ENCODE measurements around the gene DHX57.

The DHX57 gene

DNA sequence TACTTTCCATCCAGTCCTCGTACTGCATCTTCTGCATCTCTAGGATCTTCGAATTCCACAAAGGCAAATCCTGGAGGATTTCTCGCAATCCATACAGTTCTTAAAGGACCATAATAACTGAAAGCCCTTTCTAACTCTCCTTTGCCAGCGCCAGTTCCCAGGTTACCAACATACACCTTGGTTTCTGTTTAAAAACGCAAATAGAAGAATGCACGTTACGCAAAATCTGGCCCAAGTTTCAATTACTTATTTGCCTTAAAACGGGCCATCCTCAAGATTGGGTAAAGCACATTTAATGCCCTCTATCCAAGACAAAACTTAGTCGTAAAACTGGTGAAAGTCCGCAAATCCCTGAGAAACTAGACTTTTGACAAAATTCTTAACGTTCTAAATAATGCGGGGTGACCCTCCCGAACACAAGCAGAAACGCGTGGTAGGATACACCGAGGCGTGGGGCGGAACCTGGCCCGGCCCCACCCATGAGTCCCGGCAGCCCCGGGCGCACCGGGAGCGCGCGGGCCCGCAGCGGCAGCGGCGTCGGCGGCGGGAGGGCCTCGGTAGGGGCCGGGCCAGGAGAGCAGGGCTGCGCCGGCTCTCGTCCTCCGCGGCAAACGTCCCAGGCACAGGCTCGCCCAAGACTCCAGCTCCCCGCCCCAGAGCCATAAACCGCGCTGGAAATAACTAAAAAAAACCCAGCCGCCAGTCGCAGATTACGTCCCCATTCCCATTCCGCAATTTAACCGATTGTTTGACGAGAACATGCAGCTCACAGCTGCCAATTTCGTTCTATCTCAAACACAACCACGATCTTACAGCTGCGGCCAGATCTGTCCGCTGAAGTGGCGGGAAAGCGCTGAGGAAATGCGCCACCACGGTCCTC is 125.5 kb downstream of the DHX57 start:
- DNase-seq, result peak; percentile 40

- DNase-seq, result no peak
Observed at GRCh38 chr2:38748943-38749804, 126.6 kb downstream of the DHX57 start.

DNA sequence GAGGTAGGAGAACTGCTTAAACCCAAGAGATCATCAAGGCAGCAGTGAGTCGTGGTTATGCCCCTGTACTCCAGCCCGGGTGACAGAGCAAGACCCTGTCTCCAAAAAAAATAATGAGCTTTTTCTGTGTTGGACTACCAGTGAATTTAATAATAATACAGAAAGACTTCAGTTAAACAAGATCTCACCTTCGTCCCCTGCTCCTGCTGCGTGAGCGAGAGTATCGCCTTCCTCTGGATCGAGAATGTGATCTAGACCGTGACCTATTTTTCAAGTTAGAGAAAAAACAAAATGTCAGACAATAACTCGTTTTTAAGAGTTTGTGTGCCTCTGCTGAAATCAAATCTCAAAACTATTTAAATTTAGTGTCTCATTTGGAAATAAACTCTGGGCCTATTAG is 127.3 kb downstream of the DHX57 start:
- DNase-seq, result no peak

GRCh38 chr2:38747819-38748218 is 127.9 kb downstream of the DHX57 start:
- DNase-seq, result no peak
